ENCODE results near the gene FAM118B.
"Not testable (repeated sequence)": the region's sequence is repeated elsewhere in the genome, so short reads cannot be mapped to it uniquely, and the experiment has no call there.

FAM118B gene

GRCh38 chr11:126246636-126247035 is 35.1 kb downstream of the FAM118B start:
- peaks cover 61% of the 10 kb centered on the region for H3K36me3 Mint-ChIP-seq (ENCODE audit: low read depth)
- H3K27ac Mint-ChIP-seq: no peak overlapping the region
- no peak for DNase-seq
- H3K4me1 Mint-ChIP-seq: no peaks in the 10 kb centered on the region
- no peak overlapping the region for H3K4me3 Mint-ChIP-seq
- TF ChIP-seq CTCF (IDR thresholded peaks at IDR 0.05): no peak
- H3K27me3 Mint-ChIP-seq (ENCODE audit: low read depth, poor library complexity): no peaks in the 10 kb centered on the region
- H3K9me3 Mint-ChIP-seq: no peaks in the 10 kb centered on the region

- no peak for TF ChIP-seq CTCF (IDR thresholded peaks at IDR 0.05)
- no peak for DNase-seq
- no peaks in the 10 kb centered on the region for H3K27me3 Mint-ChIP-seq (ENCODE audit: low read depth, poor library complexity)
- H3K36me3 Mint-ChIP-seq (ENCODE audit: low read depth): peaks cover 40% of the 10 kb centered on the region
- H3K4me1 Mint-ChIP-seq: no peaks in the 10 kb centered on the region
- no peak overlapping the region for H3K27ac Mint-ChIP-seq
- no peaks in the 10 kb centered on the region for H3K9me3 Mint-ChIP-seq
- H3K4me3 Mint-ChIP-seq: no peak overlapping the region
These were observed 41.7 kb downstream of the FAM118B start for GRCh38 chr11:126253265-126253664.

- H3K4me1 Mint-ChIP-seq: no peaks in the 10 kb centered on the region
- H3K4me3 Mint-ChIP-seq: no peak overlapping the region
- no peaks in the 10 kb centered on the region for H3K27me3 Mint-ChIP-seq (ENCODE audit: low read depth, poor library complexity)
- no peak for TF ChIP-seq CTCF (IDR thresholded peaks at IDR 0.05)
- H3K27ac Mint-ChIP-seq: no peak overlapping the region
- no peak for DNase-seq
- H3K36me3 Mint-ChIP-seq (ENCODE audit: low read depth): peaks cover 43% of the 10 kb centered on the region
- no peaks in the 10 kb centered on the region for H3K9me3 Mint-ChIP-seq
These were observed 43.2 kb downstream of the FAM118B start for GRCh38 chr11:126254819-126255218.

DNA sequence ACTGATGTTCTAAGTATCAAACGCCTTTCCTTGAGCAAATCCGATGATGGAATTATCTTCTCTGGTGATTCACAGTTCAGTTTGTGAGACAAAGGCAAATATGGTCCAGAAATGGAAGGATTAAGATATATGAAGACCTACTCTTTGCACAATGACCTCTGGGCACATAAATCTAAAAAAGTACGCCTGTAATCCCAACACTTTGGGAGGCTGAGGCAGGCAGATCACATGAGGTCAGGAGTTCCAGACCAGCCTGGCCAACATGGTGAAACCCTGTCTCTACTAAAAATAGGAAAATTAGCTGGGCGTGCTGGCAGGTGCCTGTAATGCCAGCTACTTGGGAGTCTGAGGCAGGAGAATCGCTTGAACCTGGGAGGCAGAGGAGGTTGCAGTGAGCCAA is 43.9 kb downstream of the FAM118B start:
- H3K4me3 Mint-ChIP-seq; DNase-seq; H3K27ac Mint-ChIP-seq; H3K27me3 Mint-ChIP-seq (ENCODE audit: low read depth, poor library complexity); H3K9me3 Mint-ChIP-seq; H3K4me1 Mint-ChIP-seq: not testable (repeated sequence)
- peaks cover 42% of the 10 kb centered on the region for H3K36me3 Mint-ChIP-seq (ENCODE audit: low read depth)

GRCh38 chr11:126256216-126256615 is 44.6 kb downstream of the FAM118B start:
- peaks cover 43% of the 10 kb centered on the region for H3K36me3 Mint-ChIP-seq (ENCODE audit: low read depth)
- H3K27ac Mint-ChIP-seq: no peak overlapping the region
- no peaks in the 10 kb centered on the region for H3K4me1 Mint-ChIP-seq
- H3K4me3 Mint-ChIP-seq: no peak overlapping the region
- no peaks in the 10 kb centered on the region for H3K27me3 Mint-ChIP-seq (ENCODE audit: low read depth, poor library complexity)
- DNase-seq: no peak
- no peaks in the 10 kb centered on the region for H3K9me3 Mint-ChIP-seq
- no peak for TF ChIP-seq CTCF (IDR thresholded peaks at IDR 0.05)

- Mint-ChIP-seq H3K4me3 (no peak overlapping the region), H3K27ac (no peak overlapping the region), H3K36me3 (ENCODE audit: low read depth) (peaks cover 40% of the 10 kb centered on the region), H3K27me3 (ENCODE audit: low read depth, poor library complexity) (no peaks in the 10 kb centered on the region), H3K4me1 (no peaks in the 10 kb centered on the region), H3K9me3 (no peaks in the 10 kb centered on the region)
- DNase-seq: no peak
- TF ChIP-seq CTCF (IDR thresholded peaks at IDR 0.05): no peak
These were observed 45.6 kb downstream of the FAM118B start for GRCh38 chr11:126257144-126257543.
